Fibroblast of lung (primary cell): ENCODE data around the gene ANAPC13.

Experiments used
- EZH2 ChIP-seq: IDR thresholded peaks from 2 replicates; pipeline ENCODE4 v1.5.1; 2012; ENCODE audit warnings: low read length, control low read depth, mild to moderate bottlenecking; ENCODE audit errors: missing control alignments
- TF ChIP-seq, protein P1 (sequence below), 2 donors: IDR thresholded peaks in 1 of 2; conservative IDR thresholded peaks in 1 of 2; 1 replicate in 1 of 2; 2 replicates in 1 of 2; pipeline ENCODE4 v1.5.1; 2011 to 2012; ENCODE audit warnings: low read length in 2 of 2, control low read depth in 1 of 2, inconsistent platforms in 1 of 2, low read depth in 1 of 2, mild to moderate bottlenecking in 1 of 2

DNA sequence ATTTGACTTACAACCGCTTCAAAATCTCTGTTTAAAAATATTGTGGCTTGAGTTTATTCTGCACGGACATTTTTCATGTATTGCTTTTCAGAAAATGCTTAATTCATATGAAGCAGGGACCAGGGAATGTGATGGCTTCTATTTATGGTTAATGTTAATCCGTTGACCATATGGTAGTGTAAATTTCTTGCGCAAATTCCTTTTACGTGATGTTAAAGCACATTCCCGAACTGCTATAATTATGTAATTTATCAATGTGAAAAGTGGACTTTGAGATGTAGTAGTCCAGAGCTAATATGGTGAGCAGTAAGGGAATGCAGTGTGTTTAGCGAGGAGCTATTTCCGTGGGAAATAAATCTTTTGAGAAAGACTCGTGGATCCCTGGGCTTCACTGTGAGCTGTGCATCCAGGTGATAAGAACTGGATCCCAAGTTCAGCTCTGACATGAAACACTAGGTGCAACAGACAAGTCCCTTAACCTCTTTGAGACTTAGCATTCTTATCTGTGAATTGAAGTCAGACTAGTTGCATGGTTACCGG, 27.3 kb downstream of the ANAPC13 start:
- TF ChIP-seq, protein P1, sequence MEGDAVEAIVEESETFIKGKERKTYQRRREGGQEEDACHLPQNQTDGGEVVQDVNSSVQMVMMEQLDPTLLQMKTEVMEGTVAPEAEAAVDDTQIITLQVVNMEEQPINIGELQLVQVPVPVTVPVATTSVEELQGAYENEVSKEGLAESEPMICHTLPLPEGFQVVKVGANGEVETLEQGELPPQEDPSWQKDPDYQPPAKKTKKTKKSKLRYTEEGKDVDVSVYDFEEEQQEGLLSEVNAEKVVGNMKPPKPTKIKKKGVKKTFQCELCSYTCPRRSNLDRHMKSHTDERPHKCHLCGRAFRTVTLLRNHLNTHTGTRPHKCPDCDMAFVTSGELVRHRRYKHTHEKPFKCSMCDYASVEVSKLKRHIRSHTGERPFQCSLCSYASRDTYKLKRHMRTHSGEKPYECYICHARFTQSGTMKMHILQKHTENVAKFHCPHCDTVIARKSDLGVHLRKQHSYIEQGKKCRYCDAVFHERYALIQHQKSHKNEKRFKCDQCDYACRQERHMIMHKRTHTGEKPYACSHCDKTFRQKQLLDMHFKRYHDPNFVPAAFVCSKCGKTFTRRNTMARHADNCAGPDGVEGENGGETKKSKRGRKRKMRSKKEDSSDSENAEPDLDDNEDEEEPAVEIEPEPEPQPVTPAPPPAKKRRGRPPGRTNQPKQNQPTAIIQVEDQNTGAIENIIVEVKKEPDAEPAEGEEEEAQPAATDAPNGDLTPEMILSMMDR (conservative IDR thresholded peaks at IDR 0.05 in 1 of 2, IDR thresholded peaks at IDR 0.05 in 1 of 2; ENCODE audit: low read depth in 1 of 2, low read length in 2 of 2): no peak
- TF ChIP-seq EZH2: no peak
